Measurements from ENCODE around the gene SLC12A8.

SLC12A8 gene

GRCh38 chr3:125203731-125204130 lies 8.8 kb downstream of the SLC12A8 start:
- Histone ChIP-seq H3K4me1 (ENCODE audit: control insufficient read depth, insufficient read depth, low read length, poor library complexity, severe bottlenecking) (no peaks in the 10 kb centered on the region), H3K4me3 (ENCODE audit: insufficient read depth, low read depth, low read length, poor library complexity, severe bottlenecking) (no peak overlapping the region), H3K9me3 (ENCODE audit: control insufficient read depth, low read length) (no peaks in the 10 kb centered on the region), H3K27me3 (replicated peaks; ENCODE audit: control insufficient read depth, insufficient read depth, low read length, poor library complexity, severe bottlenecking) (no peaks in the 10 kb centered on the region), H3K27ac (ENCODE audit: insufficient read depth, low read length, poor library complexity, severe bottlenecking) (no peak overlapping the region), H3K36me3 (ENCODE audit: control insufficient read depth, insufficient read depth, low read length) (no peaks in the 10 kb centered on the region)
- DNase-seq = no peak

GRCh38 chr3:125202197-125202596 lies 10.4 kb downstream of the SLC12A8 start:
- no peak overlapping the region for H3K27ac ChIP-seq (ENCODE audit: insufficient read depth, low read length, poor library complexity, severe bottlenecking)

GRCh38 chr3:125200731-125201139 lies 11.8 kb downstream of the SLC12A8 start:
- Histone ChIP-seq H3K27ac (ENCODE audit: insufficient read depth, low read length, poor library complexity, severe bottlenecking) (no peak overlapping the region), H3K36me3 (ENCODE audit: control insufficient read depth, insufficient read depth, low read length) (no peaks in the 10 kb centered on the region), H3K4me1 (ENCODE audit: control insufficient read depth, insufficient read depth, low read length, poor library complexity, severe bottlenecking) (no peaks in the 10 kb centered on the region), H3K9me3 (ENCODE audit: control insufficient read depth, low read length) (no peaks in the 10 kb centered on the region), H3K27me3 (replicated peaks; ENCODE audit: control insufficient read depth, insufficient read depth, low read length, poor library complexity, severe bottlenecking) (no peaks in the 10 kb centered on the region), H3K4me3 (ENCODE audit: insufficient read depth, low read depth, low read length, poor library complexity, severe bottlenecking) (no peak overlapping the region)
- DNase-seq = no peak

More at GRCh38 chr3:125202197-125202596, 10.4 kb downstream of the SLC12A8 start:
- no peaks in the 10 kb centered on the region for H3K36me3 ChIP-seq (ENCODE audit: control insufficient read depth, insufficient read depth, low read length)
- DNase-seq = no peak
- no peaks in the 10 kb centered on the region for H3K4me1 ChIP-seq (ENCODE audit: control insufficient read depth, insufficient read depth, low read length, poor library complexity, severe bottlenecking)
- H3K27me3 ChIP-seq (replicated peaks; ENCODE audit: control insufficient read depth, insufficient read depth, low read length, poor library complexity, severe bottlenecking) = no peaks in the 10 kb centered on the region
- H3K4me3 ChIP-seq (ENCODE audit: insufficient read depth, low read depth, low read length, poor library complexity, severe bottlenecking) = no peak overlapping the region
- no peaks in the 10 kb centered on the region for H3K9me3 ChIP-seq (ENCODE audit: control insufficient read depth, low read length)

- H3K9me3 ChIP-seq (ENCODE audit: control insufficient read depth, low read length) = no peaks in the 10 kb centered on the region
- no peaks in the 10 kb centered on the region for H3K4me1 ChIP-seq (ENCODE audit: control insufficient read depth, insufficient read depth, low read length, poor library complexity, severe bottlenecking)
- no peaks in the 10 kb centered on the region for H3K27me3 ChIP-seq (replicated peaks; ENCODE audit: control insufficient read depth, insufficient read depth, low read length, poor library complexity, severe bottlenecking)
- DNase-seq = no peak
- H3K36me3 ChIP-seq (ENCODE audit: control insufficient read depth, insufficient read depth, low read length) = no peaks in the 10 kb centered on the region
- H3K4me3 ChIP-seq (ENCODE audit: insufficient read depth, low read depth, low read length, poor library complexity, severe bottlenecking) = no peak overlapping the region
- H3K27ac ChIP-seq (ENCODE audit: insufficient read depth, low read length, poor library complexity, severe bottlenecking) = no peak overlapping the region
These were observed 17.5 kb downstream of the SLC12A8 start for GRCh38 chr3:125194849-125195601.

GRCh38 chr3:125194061-125194848 lies 18.3 kb downstream of the SLC12A8 start:
- Histone ChIP-seq H3K4me1 (ENCODE audit: control insufficient read depth, insufficient read depth, low read length, poor library complexity, severe bottlenecking) (no peaks in the 10 kb centered on the region), H3K9me3 (ENCODE audit: control insufficient read depth, low read length) (no peaks in the 10 kb centered on the region)

GRCh38 chr3:125192190-125193035 lies 20.1 kb downstream of the SLC12A8 start:
- DNase-seq = no peak

More at GRCh38 chr3:125194061-125194848, 18.3 kb downstream of the SLC12A8 start:
- no peak for DNase-seq
- Histone ChIP-seq H3K27me3 (replicated peaks; ENCODE audit: control insufficient read depth, insufficient read depth, low read length, poor library complexity, severe bottlenecking) (no peaks in the 10 kb centered on the region), H3K27ac (ENCODE audit: insufficient read depth, low read length, poor library complexity, severe bottlenecking) (no peak overlapping the region), H3K4me3 (ENCODE audit: insufficient read depth, low read depth, low read length, poor library complexity, severe bottlenecking) (no peak overlapping the region), H3K36me3 (ENCODE audit: control insufficient read depth, insufficient read depth, low read length) (no peaks in the 10 kb centered on the region)

GRCh38 chr3:125191730-125192129 lies 20.8 kb downstream of the SLC12A8 start:
- no peaks in the 10 kb centered on the region for H3K27me3 ChIP-seq (replicated peaks; ENCODE audit: control insufficient read depth, insufficient read depth, low read length, poor library complexity, severe bottlenecking)

More at GRCh38 chr3:125192190-125193035, 20.1 kb downstream of the SLC12A8 start:
- Histone ChIP-seq H3K4me1 (ENCODE audit: control insufficient read depth, insufficient read depth, low read length, poor library complexity, severe bottlenecking) (no peaks in the 10 kb centered on the region), H3K4me3 (ENCODE audit: insufficient read depth, low read depth, low read length, poor library complexity, severe bottlenecking) (no peak overlapping the region), H3K27ac (ENCODE audit: insufficient read depth, low read length, poor library complexity, severe bottlenecking) (no peak overlapping the region), H3K27me3 (replicated peaks; ENCODE audit: control insufficient read depth, insufficient read depth, low read length, poor library complexity, severe bottlenecking) (no peaks in the 10 kb centered on the region), H3K36me3 (ENCODE audit: control insufficient read depth, insufficient read depth, low read length) (no peaks in the 10 kb centered on the region), H3K9me3 (ENCODE audit: control insufficient read depth, low read length) (no peaks in the 10 kb centered on the region)

GRCh38 chr3:125191256-125191655 lies 21.3 kb downstream of the SLC12A8 start:
- Histone ChIP-seq H3K27ac (ENCODE audit: insufficient read depth, low read length, poor library complexity, severe bottlenecking) (no peak overlapping the region), H3K36me3 (ENCODE audit: control insufficient read depth, insufficient read depth, low read length) (no peaks in the 10 kb centered on the region), H3K4me1 (ENCODE audit: control insufficient read depth, insufficient read depth, low read length, poor library complexity, severe bottlenecking) (no peaks in the 10 kb centered on the region), H3K4me3 (ENCODE audit: insufficient read depth, low read depth, low read length, poor library complexity, severe bottlenecking) (no peak overlapping the region), H3K27me3 (replicated peaks; ENCODE audit: control insufficient read depth, insufficient read depth, low read length, poor library complexity, severe bottlenecking) (no peaks in the 10 kb centered on the region), H3K9me3 (ENCODE audit: control insufficient read depth, low read length) (no peaks in the 10 kb centered on the region)
- DNase-seq = no peak

More at GRCh38 chr3:125191730-125192129, 20.8 kb downstream of the SLC12A8 start:
- H3K27ac ChIP-seq (ENCODE audit: insufficient read depth, low read length, poor library complexity, severe bottlenecking) = no peak overlapping the region
- no peaks in the 10 kb centered on the region for H3K9me3 ChIP-seq (ENCODE audit: control insufficient read depth, low read length)
- H3K4me3 ChIP-seq (ENCODE audit: insufficient read depth, low read depth, low read length, poor library complexity, severe bottlenecking) = no peak overlapping the region
- no peak for DNase-seq
- H3K4me1 ChIP-seq (ENCODE audit: control insufficient read depth, insufficient read depth, low read length, poor library complexity, severe bottlenecking) = no peaks in the 10 kb centered on the region
- no peaks in the 10 kb centered on the region for H3K36me3 ChIP-seq (ENCODE audit: control insufficient read depth, insufficient read depth, low read length)

GRCh38 chr3:125190786-125191185 lies 21.8 kb downstream of the SLC12A8 start:
- H3K9me3 ChIP-seq (ENCODE audit: control insufficient read depth, low read length) = no peaks in the 10 kb centered on the region
- no peaks in the 10 kb centered on the region for H3K27me3 ChIP-seq (replicated peaks; ENCODE audit: control insufficient read depth, insufficient read depth, low read length, poor library complexity, severe bottlenecking)
- H3K36me3 ChIP-seq (ENCODE audit: control insufficient read depth, insufficient read depth, low read length) = no peaks in the 10 kb centered on the region
- DNase-seq = no peak
- H3K27ac ChIP-seq (ENCODE audit: insufficient read depth, low read length, poor library complexity, severe bottlenecking) = no peak overlapping the region
- no peak overlapping the region for H3K4me3 ChIP-seq (ENCODE audit: insufficient read depth, low read depth, low read length, poor library complexity, severe bottlenecking)
- H3K4me1 ChIP-seq (ENCODE audit: control insufficient read depth, insufficient read depth, low read length, poor library complexity, severe bottlenecking) = no peaks in the 10 kb centered on the region

Measured in effector memory CD4-positive, alpha-beta T cell (primary cell).